ENCODE results near the gene NLRP10.

GRCh38 chr11:7968686-7969085 lies 3.4 kb upstream of the NLRP10 start:
- TF ChIP-seq CTCF (IDR thresholded peaks at IDR 0.05) (no peak), POLR2A (IDR thresholded peaks at IDR 0.05) (no peak)
